Peyer's patch (tissue), 4 donors: Measurements from ENCODE around the gene TSPY8.
"Not testable (repeated sequence)": the region's sequence is repeated elsewhere in the genome, so short reads cannot be mapped to it uniquely, and the experiment has no call there.

Experiments
- POLR2A ChIP-seq, 2 donors: fragments of 450-650 bp; IDR thresholded peaks; one replicate each; pipeline ENCODE4 v1.5.1; 2017; ENCODE audit warnings: antibody characterized with exemption in 2 of 2, mild to moderate bottlenecking in 2 of 2, moderate library complexity in 2 of 2
- TF ChIP-seq, protein P1 (sequence below), 6 experiments: fragments of 450-650 bp in 4 of 6; fragments of 200-600 bp in 2 of 6; sonication (generic) in 1 of 6; IDR thresholded peaks; one replicate each; pipeline ENCODE4 v1.5.1; 2017 to 2019; ENCODE audit warnings: antibody characterized with exemption in 6 of 6, mild to moderate bottlenecking in 3 of 6, moderate library complexity in 1 of 6

DNA sequence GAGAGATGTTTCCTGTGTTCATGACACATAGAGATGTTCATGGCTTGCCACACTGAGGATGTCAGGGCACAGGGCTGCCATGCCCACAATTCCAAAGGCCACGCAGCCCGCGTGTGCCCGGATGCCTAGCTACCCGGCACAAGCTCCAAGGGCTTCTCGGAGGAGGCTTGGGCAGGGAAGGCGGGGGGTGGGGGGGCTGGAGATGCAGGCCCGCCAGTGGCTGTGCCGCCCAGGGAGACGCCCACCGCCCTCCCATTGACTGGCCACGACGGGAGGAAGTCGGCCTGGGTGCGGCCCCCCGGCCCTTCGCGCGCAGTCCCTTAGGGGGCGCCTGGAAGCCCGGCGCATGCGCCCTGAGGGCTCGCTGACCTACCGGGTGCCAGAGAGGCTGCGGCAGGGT is 40.5 kb downstream of the TSPY8 start, which contains the start of gene TSPY3:
- not testable (repeated sequence) for TF ChIP-seq POLR2A (IDR thresholded peaks at IDR 0.05)
- TF ChIP-seq, protein P1, sequence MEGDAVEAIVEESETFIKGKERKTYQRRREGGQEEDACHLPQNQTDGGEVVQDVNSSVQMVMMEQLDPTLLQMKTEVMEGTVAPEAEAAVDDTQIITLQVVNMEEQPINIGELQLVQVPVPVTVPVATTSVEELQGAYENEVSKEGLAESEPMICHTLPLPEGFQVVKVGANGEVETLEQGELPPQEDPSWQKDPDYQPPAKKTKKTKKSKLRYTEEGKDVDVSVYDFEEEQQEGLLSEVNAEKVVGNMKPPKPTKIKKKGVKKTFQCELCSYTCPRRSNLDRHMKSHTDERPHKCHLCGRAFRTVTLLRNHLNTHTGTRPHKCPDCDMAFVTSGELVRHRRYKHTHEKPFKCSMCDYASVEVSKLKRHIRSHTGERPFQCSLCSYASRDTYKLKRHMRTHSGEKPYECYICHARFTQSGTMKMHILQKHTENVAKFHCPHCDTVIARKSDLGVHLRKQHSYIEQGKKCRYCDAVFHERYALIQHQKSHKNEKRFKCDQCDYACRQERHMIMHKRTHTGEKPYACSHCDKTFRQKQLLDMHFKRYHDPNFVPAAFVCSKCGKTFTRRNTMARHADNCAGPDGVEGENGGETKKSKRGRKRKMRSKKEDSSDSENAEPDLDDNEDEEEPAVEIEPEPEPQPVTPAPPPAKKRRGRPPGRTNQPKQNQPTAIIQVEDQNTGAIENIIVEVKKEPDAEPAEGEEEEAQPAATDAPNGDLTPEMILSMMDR (IDR thresholded peaks at IDR 0.05) = not testable (repeated sequence)
